Activated CD8-positive, alpha-beta T cell treated with anti-CD3 and anti-CD28 coated beads, Interleukin-2, amount 10 ng/mL, durations not matched to agents 7 days and 5 days (primary cell): ENCODE data around the gene RGS9. TPM values are rescaled to one million over a fixed set of nuclear protein-coding genes. Genes with fewer than 3 reads are reported as not detected.

Experiments
- ATAC-seq: fragments of 150-1000 bp; cut with Tn5 transposase; one replicate; pipeline ENCODE4 v1.10.0; 2021; ENCODE audit warnings: moderate library complexity
- CTCF ChIA-PET: fragments of 350-600 bp; sonication (Branson Sonifier 250); formaldehyde crosslinking; loops from one replicate; lab custom pipeline; 2021; ENCODE audit warnings: antibody characterized with exemption; lab: Charles Lee
- POLR2A ChIA-PET: fragments of 350-600 bp; sonication (Branson Sonifier 250); formaldehyde crosslinking; loops from one replicate; lab custom pipeline; 2021; ENCODE audit warnings: antibody characterized with exemption; lab: Charles Lee
- DNase-seq: peaks from one replicate; pipeline ENCODE4 v3.0.0-alpha.2; 2020
- H3K27ac Mint-ChIP-seq: one replicate; pipeline ENCODE4 v1.8.0; 2021; ENCODE audit warnings: mild to moderate bottlenecking, mixed read lengths
- H3K27me3 Mint-ChIP-seq: one replicate; pipeline ENCODE4 v1.8.0; 2021; ENCODE audit warnings: low read depth, mixed read lengths
- H3K36me3 Mint-ChIP-seq: one replicate; pipeline ENCODE4 v1.8.0; 2021; ENCODE audit warnings: low read depth, mixed read lengths
- H3K4me1 Mint-ChIP-seq: one replicate; pipeline ENCODE4 v1.8.0; 2021; ENCODE audit warnings: low read depth, mixed read lengths
- H3K4me3 Mint-ChIP-seq: one replicate; pipeline ENCODE4 v1.8.0; 2021; ENCODE audit warnings: mild to moderate bottlenecking, mixed read lengths
- H3K9me3 Mint-ChIP-seq: one replicate; pipeline ENCODE4 v1.8.0; 2022; ENCODE audit warnings: mixed read lengths; ENCODE audit not compliant: insufficient read depth
- total RNA-seq, 2 experiments: library from RNA; stranded (reverse); gene quantifications; one replicate each; pipeline ENCODE4 v1.2.3, GENCODE V29; 2021

The RGS9 gene
- total RNA-seq, 2 experiments from 2014 or later: 4.8 to 5.7 TPM

DNA sequence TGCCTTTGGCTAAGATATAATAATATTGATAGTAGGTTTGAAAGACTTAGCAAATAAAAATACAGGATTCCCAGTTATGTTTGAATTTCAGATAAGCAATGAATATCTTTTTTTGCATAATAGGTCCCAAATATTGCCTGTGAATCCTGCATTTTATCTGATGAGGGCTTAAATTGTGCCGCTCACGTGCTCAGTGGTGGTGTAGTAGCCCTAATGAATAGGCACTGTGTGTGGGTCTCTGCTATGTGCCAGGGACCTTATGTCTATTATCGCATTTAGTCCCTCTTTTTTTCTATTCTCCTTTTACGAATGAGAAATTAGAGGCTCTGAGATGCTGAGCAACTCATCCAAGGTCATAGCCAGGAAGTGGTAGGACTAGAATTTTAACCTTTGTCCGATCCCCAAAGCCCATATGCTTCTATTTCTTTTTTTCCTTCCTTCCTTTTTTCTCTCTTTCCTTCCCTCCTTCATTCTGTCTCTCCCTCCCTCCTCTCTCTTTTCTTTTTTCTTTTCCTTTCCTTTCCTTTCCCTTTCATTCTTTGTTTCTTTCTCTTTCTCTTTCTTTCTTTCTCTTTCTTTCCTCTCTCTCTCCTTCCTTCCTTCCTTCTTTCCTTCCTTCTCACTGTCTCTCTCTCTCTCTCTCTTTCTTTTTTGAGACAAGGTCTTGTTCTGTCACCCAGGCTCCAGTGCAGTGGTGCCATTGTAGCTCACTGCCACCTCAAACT lies 47.2 kb downstream of the RGS9 start:
- Mint-ChIP-seq H3K36me3 (no peaks in the 10 kb centered on the region), H3K27ac (peak overlapping the region; percentile 5), H3K4me1 (peaks cover 51% of the 10 kb centered on the region), H3K27me3 (no peaks in the 10 kb centered on the region), H3K9me3 (no peaks in the 10 kb centered on the region), H3K4me3 (no peak overlapping the region)
- no peak for ATAC-seq
- DNase-seq: no peak
- ChIA-PET POLR2A (interaction anchor here (1.0 kb wide), 1 partner anchor 83 kb away, joined by 3 read pairs; no protein-coding TSS in a partner anchor), CTCF (interaction anchor here (1.2 to 2.5 kb wide), 3 partner anchors 11 to 47 kb away, joined by 3 to 8 read pairs (median 6); partner anchors contain the start of gene RGS9)

DNA sequence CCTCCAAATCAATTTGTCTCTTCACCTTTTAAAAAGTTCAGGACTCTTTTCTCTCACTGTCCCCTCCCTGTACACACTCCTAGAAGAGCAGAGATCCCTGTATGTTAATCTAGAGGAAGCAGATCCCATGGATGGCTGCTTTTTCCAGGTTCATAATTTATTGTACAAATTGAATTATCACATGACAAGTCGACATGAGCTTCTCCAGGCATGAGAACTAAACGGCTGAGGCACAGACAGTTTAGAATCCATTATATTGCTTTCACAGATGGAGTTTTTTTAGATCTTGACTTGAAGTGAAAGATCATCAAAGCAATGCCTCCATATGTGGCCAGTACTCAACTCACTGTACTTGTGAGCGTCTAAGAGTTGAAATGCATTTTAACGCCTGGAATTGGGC lies 47.9 kb downstream of the RGS9 start:
- H3K27ac Mint-ChIP-seq: peak overlapping the region; percentile 5
- no peaks in the 10 kb centered on the region for H3K9me3 Mint-ChIP-seq
- H3K36me3 Mint-ChIP-seq: no peaks in the 10 kb centered on the region
- ATAC-seq (no peak), DNase-seq (no peak)
- no peaks in the 10 kb centered on the region for H3K27me3 Mint-ChIP-seq
- ChIA-PET CTCF (interaction anchor here (1.0 to 2.5 kb wide), 4 partner anchors 12 to 51 kb away, joined by 3 to 8 read pairs (median 4); partner anchors contain the start of gene RGS9), POLR2A (no interaction called here)
- H3K4me1 Mint-ChIP-seq: peaks cover 44% of the 10 kb centered on the region
- no peak overlapping the region for H3K4me3 Mint-ChIP-seq

DNA sequence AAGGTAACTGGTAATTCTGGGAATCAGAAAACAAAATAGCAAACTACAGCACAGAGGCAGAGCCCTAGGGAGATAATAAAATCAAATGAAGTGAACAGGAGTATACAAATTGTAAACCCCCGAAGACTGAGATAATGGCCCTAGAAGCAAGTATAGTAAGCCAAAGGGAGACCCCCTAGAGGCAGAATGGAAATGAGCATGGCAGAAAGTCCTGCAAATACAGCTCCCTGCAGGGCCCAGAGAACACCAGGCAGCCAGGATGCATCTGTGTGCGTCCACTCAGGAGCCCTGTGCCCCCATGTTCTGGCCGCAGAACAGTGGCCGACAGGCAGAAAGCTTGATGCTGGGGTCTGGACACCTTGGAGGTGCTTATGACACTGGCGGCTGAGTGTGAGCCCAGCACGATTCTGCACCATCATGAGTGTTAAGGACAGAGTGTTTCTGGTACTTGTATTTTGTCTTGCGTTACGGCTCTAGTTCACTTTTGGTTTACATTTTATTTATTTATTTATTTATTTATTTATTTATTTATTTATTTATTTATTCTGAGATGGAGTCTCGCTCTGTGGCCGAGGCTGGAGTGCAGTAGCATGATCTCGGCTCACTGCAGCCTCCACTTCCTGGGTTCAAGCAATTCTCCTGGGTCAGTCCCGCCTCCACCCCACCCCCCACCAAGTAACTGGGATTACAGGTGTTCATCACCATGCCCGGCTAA lies 48.7 kb downstream of the RGS9 start:
- no peak overlapping the region for H3K4me3 Mint-ChIP-seq
- no peaks in the 10 kb centered on the region for H3K9me3 Mint-ChIP-seq
- CTCF ChIA-PET: interaction anchor here (1.0 to 2.5 kb wide), 6 partner anchors 12 to 51 kb away, joined by 3 to 8 read pairs (median 4); partner anchors contain the start of gene RGS9
- peaks cover 37% of the 10 kb centered on the region for H3K4me1 Mint-ChIP-seq
- no peaks in the 10 kb centered on the region for H3K27me3 Mint-ChIP-seq
- ATAC-seq (no peak), DNase-seq (no peak)
- POLR2A ChIA-PET: interaction anchor here (0.5 kb wide), 1 partner anchor 12 kb away, joined by 3 read pairs; no protein-coding TSS in a partner anchor
- H3K36me3 Mint-ChIP-seq: no peaks in the 10 kb centered on the region
- no peak overlapping the region for H3K27ac Mint-ChIP-seq

DNA sequence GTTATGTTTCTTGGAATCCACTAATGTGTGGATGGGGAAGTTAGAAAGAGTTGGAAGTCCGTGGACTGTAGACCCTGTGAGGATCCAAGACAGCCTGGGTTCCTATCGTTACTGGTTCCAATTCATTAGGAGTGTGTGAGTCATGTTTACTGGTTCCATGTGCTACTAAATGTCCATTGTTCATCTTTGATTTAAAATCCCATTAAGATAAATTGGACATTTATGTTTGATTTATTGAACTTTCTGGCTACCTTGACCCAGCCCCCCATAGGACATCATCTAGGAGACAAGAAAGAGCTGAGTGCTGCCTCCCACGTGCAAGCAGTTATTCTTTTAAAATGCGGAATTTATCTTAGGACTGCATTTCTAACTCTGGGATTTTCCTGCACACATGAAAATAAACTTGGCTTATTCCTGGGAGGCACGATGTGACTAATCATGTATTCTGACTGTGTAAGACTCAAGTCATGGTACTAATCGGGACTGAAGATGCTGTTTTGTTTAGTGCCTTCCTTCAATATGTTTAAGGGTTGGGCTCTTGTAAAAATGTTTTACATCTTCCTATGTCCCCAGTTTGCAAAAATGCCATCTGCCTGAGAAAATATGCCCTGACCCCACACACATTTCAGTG lies 53.4 kb downstream of the RGS9 start:
- ATAC-seq (no peak), DNase-seq (no peak)
- POLR2A ChIA-PET: no interaction called here
- Mint-ChIP-seq H3K9me3 (no peaks in the 10 kb centered on the region), H3K27ac (no peak overlapping the region), H3K4me1 (peaks cover 9% of the 10 kb centered on the region), H3K4me3 (no peak overlapping the region), H3K36me3 (no peaks in the 10 kb centered on the region), H3K27me3 (no peaks in the 10 kb centered on the region)
- CTCF ChIA-PET: interaction anchor here (1.3 kb wide), 1 partner anchor 90 kb away, joined by 5 read pairs; no protein-coding TSS in a partner anchor

DNA sequence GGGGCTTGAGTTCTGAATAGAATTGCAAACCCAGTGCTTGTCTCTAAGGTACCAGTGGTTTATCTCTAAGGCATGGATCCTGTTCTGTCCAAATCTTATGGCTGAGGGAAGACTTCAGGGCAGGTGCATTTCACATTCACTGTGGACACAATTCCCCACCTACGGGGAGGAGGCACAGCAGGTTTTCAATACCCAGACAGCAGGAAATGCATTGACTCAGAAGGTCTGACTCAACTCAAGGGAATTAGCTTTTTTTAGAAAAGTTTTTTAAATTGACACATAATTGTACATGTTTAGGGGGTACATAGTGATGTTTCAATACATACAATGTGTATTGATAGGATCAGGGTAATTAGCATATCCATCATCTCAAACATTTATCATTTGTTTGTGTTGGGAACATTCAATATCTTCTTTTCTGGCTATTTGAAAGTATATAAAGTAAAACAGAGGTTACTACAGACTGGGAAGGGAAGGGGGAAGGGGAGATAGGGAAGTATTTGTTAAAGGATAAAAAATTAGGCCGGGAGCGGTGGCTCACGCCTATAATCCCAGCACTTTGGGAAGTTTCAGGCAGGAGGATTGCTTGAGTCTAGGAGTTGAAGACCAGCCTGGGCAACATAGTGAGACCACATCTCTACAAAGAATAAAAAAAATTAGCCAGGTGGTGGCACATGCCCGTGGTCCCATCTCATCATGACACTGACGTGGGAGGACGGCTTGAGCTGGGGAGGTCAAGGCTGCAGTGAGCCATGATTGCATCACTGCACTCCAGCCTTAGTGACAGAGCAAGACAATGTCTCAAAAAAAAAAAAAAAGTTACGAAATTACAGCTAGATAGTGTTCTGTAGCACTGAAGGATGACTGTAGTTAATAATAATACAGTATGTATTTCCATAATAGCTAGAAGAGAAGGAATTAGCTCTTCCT lies 54.9 kb downstream of the RGS9 start:
- DNase-seq (no peak), ATAC-seq (no peak)
- Mint-ChIP-seq H3K4me3 (no peak overlapping the region), H3K27ac (no peak overlapping the region), H3K4me1 (peaks cover 9% of the 10 kb centered on the region), H3K27me3 (no peaks in the 10 kb centered on the region), H3K36me3 (no peaks in the 10 kb centered on the region), H3K9me3 (no peaks in the 10 kb centered on the region)
- ChIA-PET POLR2A (interaction anchor here (0.6 to 0.7 kb wide), 2 partner anchors 11 to 40 kb away, joined by 3 read pairs; no protein-coding TSS in a partner anchor), CTCF (interaction anchor here (1.2 to 1.3 kb wide), 2 partner anchors 11 to 91 kb away, joined by 5 read pairs; no protein-coding TSS in a partner anchor)

DNA sequence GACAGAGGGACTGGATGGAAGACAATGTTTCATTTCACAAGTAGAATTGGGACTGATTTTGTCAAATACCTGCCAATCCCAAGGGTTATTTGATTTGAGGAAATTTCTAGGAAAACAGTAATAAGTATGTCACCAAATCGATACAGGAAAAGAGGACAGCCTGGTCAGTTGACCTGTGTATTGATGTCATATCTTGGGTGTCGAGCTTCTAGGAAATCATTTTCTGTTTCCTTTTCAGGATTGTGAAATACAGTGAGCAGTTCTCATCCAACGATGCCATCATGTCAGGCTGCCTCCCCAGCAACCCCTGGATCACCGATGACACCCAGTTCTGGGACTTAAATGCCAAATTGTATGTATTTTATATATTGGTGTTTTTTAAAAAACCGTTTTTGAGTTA lies 56.1 kb downstream of the RGS9 start:
- ChIA-PET POLR2A (no interaction called here), CTCF (no interaction called here)
- Mint-ChIP-seq H3K4me1 (peaks cover 10% of the 10 kb centered on the region), H3K36me3 (no peaks in the 10 kb centered on the region), H3K27me3 (no peaks in the 10 kb centered on the region), H3K4me3 (no peak overlapping the region), H3K27ac (no peak overlapping the region), H3K9me3 (no peaks in the 10 kb centered on the region)
- DNase-seq: no peak
- ATAC-seq: no peak

DNA sequence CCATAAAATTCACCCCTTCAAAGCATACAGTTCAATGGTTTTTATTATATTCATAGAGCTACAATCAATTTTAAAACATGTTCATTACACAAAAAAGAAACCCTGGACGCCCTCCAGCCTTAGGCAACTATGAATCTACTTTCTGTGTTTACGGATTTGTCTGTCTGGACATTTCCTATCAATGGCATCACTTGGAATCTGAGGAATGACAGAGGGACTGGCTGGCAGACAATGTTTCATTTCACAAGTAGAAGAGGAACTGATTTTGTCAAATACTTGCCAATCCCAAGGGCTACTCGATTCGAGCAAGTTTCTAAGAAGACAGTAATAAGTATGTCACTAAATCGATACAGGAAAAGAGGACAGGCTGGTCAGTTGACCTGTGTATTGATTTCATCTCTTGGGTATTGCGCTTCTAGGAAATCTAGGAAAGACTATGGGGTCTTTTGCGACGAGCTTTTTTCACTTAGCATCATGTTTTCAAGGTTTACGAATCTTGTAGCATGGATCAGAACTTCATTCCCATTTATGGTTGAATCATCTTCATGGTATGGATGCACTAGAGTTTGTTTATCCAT lies 56.6 kb downstream of the RGS9 start:
- ChIA-PET CTCF (no interaction called here), POLR2A (no interaction called here)
- Mint-ChIP-seq H3K4me3 (no peak overlapping the region), H3K27me3 (no peaks in the 10 kb centered on the region), H3K9me3 (no peaks in the 10 kb centered on the region), H3K27ac (no peak overlapping the region), H3K36me3 (no peaks in the 10 kb centered on the region), H3K4me1 (peaks cover 15% of the 10 kb centered on the region)
- ATAC-seq (no peak), DNase-seq (no peak)

DNA sequence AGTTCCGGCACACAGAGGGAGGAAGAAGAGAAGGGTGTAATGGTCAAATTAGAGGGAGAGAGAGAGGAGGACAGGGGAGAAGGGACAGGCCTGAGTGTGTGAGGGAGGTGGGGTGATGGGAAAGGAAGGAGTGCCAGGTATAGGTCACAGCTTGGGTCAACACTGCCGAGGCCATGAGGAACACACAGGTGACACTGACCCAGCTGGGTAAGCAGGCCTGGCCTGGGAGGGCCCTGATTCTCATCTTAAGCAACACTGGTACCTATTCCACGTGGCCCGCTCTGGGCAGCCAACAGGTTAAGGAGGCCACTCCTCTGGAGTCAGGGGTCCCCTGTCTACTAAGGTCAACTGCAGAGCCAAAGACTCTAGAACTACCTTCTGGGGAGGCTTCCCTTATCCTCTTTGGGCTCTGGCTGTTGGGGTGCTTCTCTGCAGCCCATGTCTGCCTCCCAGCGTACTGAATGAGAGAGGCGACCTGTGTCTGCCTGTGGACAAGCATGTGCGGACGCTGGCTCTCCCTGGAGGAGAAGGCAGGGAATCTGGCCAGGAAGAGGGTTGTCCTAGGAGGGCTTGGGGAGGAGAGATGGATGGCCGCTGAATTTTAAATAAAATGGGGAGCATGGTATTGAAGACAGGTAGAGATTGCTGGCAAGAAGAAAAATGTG lies 57.6 kb downstream of the RGS9 start:
- Mint-ChIP-seq H3K27ac (no peak overlapping the region), H3K27me3 (peaks cover 2% of the 10 kb centered on the region), H3K9me3 (no peaks in the 10 kb centered on the region), H3K4me1 (peaks cover 15% of the 10 kb centered on the region), H3K36me3 (no peaks in the 10 kb centered on the region), H3K4me3 (no peak overlapping the region)
- POLR2A ChIA-PET: no interaction called here
- ATAC-seq: no peak
- CTCF ChIA-PET: interaction anchor here (0.8 kb wide), 1 partner anchor 159 kb away, joined by 3 read pairs; no protein-coding TSS in a partner anchor
- DNase-seq: no peak

DNA sequence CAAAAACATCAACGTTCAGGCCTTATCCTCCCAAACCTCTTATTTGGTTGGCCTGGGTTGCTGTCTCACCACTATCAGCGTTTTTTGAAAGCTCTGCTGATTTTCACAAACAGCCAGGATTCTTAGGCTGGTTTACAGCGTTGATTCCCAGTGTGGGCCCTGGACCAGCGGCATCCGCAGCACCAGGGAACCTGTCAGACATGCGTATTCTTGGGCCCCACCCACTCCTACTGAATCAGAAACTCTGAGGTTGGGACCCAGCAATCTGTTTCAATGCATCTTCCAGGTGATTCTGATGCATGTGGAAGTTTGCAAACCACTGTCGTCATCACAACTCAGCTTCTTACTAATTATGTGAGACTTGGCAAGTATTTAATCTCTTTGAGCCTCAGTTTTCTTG lies 58.5 kb downstream of the RGS9 start:
- no peak for DNase-seq
- POLR2A ChIA-PET: no interaction called here
- peaks cover 2% of the 10 kb centered on the region for H3K27me3 Mint-ChIP-seq

DNA sequence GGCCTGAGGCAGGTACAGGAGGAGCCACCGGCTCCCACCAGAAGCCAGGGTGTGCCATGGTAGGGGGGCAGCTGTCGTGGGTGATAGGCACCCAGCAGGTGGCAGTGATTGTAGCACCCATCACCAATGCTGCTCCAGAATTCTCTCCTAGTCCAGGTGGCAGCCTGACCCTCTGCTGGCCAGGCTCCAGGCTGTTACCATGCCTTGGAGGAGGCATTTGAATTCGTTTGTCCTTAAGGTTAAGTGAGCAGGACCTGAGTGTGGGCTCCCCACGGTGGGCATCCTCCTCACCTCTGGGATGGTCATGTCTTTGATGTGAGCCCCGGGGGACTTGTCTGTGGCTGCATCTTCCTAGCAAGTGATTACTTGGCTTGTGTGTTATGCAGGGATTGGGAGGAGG lies 59.4 kb downstream of the RGS9 start:
- POLR2A ChIA-PET: no interaction called here
- Mint-ChIP-seq H3K27me3 (peaks cover 4% of the 10 kb centered on the region), H3K36me3 (no peaks in the 10 kb centered on the region)

More for the DNA sequence above, 58.5 kb downstream of the RGS9 start:
- ATAC-seq: no peak
- Mint-ChIP-seq H3K9me3 (no peaks in the 10 kb centered on the region), H3K27ac (no peak overlapping the region), H3K36me3 (no peaks in the 10 kb centered on the region), H3K4me3 (no peak overlapping the region), H3K4me1 (peaks cover 15% of the 10 kb centered on the region)
- CTCF ChIA-PET: interaction anchor here (0.8 to 3.3 kb wide), 2 partner anchors 60 to 160 kb away, joined by 3 to 34 read pairs; partner anchors contain the start of gene RGS9

More for the DNA sequence above, 59.4 kb downstream of the RGS9 start:
- Mint-ChIP-seq H3K27ac (no peak overlapping the region), H3K9me3 (no peaks in the 10 kb centered on the region), H3K4me3 (no peak overlapping the region), H3K4me1 (peaks cover 15% of the 10 kb centered on the region)
- CTCF ChIA-PET: interaction anchor here (1.4 to 3.3 kb wide), 4 partner anchors 41 to 96 kb away, joined by 3 to 34 read pairs (median 16); partner anchors contain the start of gene RGS9
- DNase-seq (no peak), ATAC-seq (no peak)
